ENCODE data around the gene NSRP1. TPM values are rescaled to one million over a fixed set of nuclear protein-coding genes. Genes with fewer than 3 reads are reported as not detected.

Gene NSRP1
- total and polyA plus RNA-seq, 2 donors (not counting 3 experiments of a cell fraction or from before 2014, with no cell fraction given): 11.2 to 29.1 TPM

DNA sequence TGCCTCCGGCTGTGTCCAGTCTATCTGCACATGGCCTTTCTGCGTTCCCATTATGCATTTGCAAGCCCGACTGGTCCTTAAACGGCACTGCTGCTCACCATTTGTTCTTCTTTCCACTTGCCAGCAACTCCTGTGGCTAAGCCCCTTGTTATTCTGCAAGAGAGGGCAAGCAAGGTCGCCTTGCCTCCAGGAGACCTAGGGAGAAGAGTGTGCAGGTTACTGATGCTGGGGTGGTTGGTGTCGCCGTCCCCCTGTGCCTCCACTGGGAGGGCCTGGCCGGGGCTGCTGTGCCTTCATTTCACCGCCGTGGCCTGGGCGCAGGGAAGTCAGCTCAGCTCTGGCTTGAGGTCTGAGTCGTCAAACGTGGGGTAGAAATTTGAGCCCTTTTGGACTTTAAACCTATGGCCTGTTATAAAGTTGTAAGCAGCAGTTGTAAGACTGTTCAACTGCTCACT is 106.1 kb downstream of the NSRP1 start:
- H3K9me3 ChIP-seq (replicated peaks; ENCODE audit: control insufficient read depth, insufficient read depth, low read length): no peaks in the 10 kb centered on the region
- no peaks in the 10 kb centered on the region for H4K20me1 ChIP-seq (replicated peaks; ENCODE audit: control insufficient read depth, extremely low read depth, insufficient read depth, low read length)
- dilution Hi-C loops (cut with MboI; ENCODE audit: extremely low pct_ligation_motif_present, low sequenced_read_pairs) (no loop called here), intact Hi-C loops (cut with micrococcal nuclease) (no loop called here)
- no peak overlapping the region for H3K27ac ChIP-seq (ENCODE audit: insufficient read depth, low read depth, low read length)
- no peak for DNase-seq (ENCODE audit: low read depth, low spot score)
- no peak for TF ChIP-seq POLR2A (IDR thresholded peaks at IDR 0.05; ENCODE audit: low read depth, low read length)
- no peak for TF ChIP-seq EZH2 (IDR thresholded peaks at IDR 0.05; ENCODE audit: borderline replicate concordance, low read depth, low read length, severe bottlenecking)
- no peak for TF ChIP-seq FOS (IDR thresholded peaks at IDR 0.05; ENCODE audit: borderline replicate concordance, insufficient read depth, low read length)
- no peak for TF ChIP-seq MAX (IDR thresholded peaks at IDR 0.05; ENCODE audit: insufficient read depth, insufficient read length)
- TF ChIP-seq GATA2 (IDR thresholded peaks at IDR 0.05; ENCODE audit: insufficient read depth, insufficient read length, low read depth, low read length): no peak
- TF ChIP-seq MYC (IDR thresholded peaks at IDR 0.05; ENCODE audit: low read depth, low read length): no peak
- TF ChIP-seq CTCF (IDR thresholded peaks at IDR 0.05; ENCODE audit: extremely low read depth in 1 of 2, insufficient read depth in 1 of 2, low read depth in 1 of 2, low read length in 2 of 2): no peak
- no peak for TF ChIP-seq POLR2AphosphoS5 (IDR thresholded peaks at IDR 0.05; ENCODE audit: insufficient read depth, low read depth, low read length)
- TF ChIP-seq JUN (IDR thresholded peaks at IDR 0.05; ENCODE audit: borderline replicate concordance, insufficient read depth, insufficient read length, low read depth): no peak
- POLR2A ChIA-PET: no interaction called here
- no peaks in the 10 kb centered on the region for H3K4me1 ChIP-seq (ENCODE audit: control insufficient read depth, extremely low read depth, insufficient read depth, low read length)
- no peak for FAIRE-seq
- no peak overlapping the region for H3K4me2 ChIP-seq (ENCODE audit: insufficient read depth, low read length)
- H3K79me2 ChIP-seq (ENCODE audit: control insufficient read depth, insufficient read depth, low read length): no peaks in the 10 kb centered on the region
- no peaks in the 10 kb centered on the region for H3K36me3 ChIP-seq (ENCODE audit: control insufficient read depth in 2 of 2, extremely low read depth in 1 of 2, insufficient read depth in 2 of 2, low read length in 2 of 2)
- no peak overlapping the region for H3K4me3 ChIP-seq (replicated peaks in 1 of 3; ENCODE audit: insufficient read depth in 1 of 3, low read depth in 1 of 3, low read length in 3 of 3)
- H3K9ac ChIP-seq (replicated peaks; ENCODE audit: extremely low read depth, insufficient read depth, low read length): no peak overlapping the region
- H3K27me3 ChIP-seq (ENCODE audit: control insufficient read depth in 2 of 2, insufficient read depth in 2 of 2, low read length in 2 of 2): peaks cover 16 to 22% of the 10 kb centered on the region in 2 experiments
- CTCF ChIA-PET: interaction anchor here (1.4 kb wide), 1 partner anchor 14 kb away, joined by 4 read pairs; no protein-coding TSS in a partner anchor
- no peak overlapping the region for H2AFZ ChIP-seq (ENCODE audit: low read depth, low read length)
- BruUV-seq (replicated peaks): no TSS peak
- no peaks in the 10 kb centered on the region for H3K9me1 ChIP-seq (replicated peaks; ENCODE audit: control insufficient read depth, extremely low read depth, insufficient read depth, low read length)

Measured in endothelial cell of umbilical vein (primary cell).